Measurements from ENCODE around the gene IGFBP7. TPM values are rescaled to one million over a fixed set of nuclear protein-coding genes. Genes with fewer than 3 reads are reported as not detected.

The IGFBP7 gene
- total and polyA plus RNA-seq, 8 donors = 71.8 to 972 (median 198) TPM

DNA sequence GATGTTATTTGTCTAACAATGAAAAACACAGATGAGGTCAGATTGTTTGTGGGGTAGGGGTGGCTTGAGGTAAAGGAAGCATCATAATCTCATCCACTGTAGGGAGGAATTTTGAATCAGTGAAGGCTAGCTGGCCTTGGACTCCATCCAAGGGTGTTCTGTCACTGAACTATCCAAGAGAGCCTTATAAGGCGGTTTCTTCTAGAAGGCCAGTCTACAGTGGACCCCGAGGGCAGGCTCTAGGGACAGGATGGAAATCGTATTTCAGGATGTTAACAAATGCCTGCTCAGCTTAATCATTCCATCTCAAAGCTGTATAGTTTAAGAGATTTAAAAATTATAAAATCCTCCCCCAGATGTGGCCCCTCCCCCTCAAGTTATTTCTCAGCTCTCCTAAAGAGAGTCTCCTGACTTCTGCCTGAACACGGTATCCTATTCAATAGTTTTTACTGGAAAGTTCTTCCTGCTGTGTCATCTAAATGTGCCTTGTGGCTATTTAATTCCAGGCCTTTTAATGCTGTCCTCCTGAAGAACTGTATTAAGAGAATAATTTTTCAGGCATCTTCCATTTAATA, 8.0 kb downstream of the IGFBP7 start:
- TF ChIP-seq EP300 (IDR thresholded peaks at IDR 0.05) = no peak
- TF ChIP-seq POLR2AphosphoS5 (IDR thresholded peaks at IDR 0.05) = peak in 1 of 3 donors; percentile 31
- TF ChIP-seq, protein P1, sequence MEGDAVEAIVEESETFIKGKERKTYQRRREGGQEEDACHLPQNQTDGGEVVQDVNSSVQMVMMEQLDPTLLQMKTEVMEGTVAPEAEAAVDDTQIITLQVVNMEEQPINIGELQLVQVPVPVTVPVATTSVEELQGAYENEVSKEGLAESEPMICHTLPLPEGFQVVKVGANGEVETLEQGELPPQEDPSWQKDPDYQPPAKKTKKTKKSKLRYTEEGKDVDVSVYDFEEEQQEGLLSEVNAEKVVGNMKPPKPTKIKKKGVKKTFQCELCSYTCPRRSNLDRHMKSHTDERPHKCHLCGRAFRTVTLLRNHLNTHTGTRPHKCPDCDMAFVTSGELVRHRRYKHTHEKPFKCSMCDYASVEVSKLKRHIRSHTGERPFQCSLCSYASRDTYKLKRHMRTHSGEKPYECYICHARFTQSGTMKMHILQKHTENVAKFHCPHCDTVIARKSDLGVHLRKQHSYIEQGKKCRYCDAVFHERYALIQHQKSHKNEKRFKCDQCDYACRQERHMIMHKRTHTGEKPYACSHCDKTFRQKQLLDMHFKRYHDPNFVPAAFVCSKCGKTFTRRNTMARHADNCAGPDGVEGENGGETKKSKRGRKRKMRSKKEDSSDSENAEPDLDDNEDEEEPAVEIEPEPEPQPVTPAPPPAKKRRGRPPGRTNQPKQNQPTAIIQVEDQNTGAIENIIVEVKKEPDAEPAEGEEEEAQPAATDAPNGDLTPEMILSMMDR (IDR thresholded peaks at IDR 0.05) = no peak
- no peak for TF ChIP-seq POLR2A (IDR thresholded peaks at IDR 0.05)
- intact Hi-C loops (cut with DNase I; ENCODE audit: low total_unique reads) = no loop called here
- peaks cover 0 to 6% (median 0%) of the 10 kb centered on the region in 4 donors for H3K36me3 ChIP-seq
- no peaks in the 10 kb centered on the region for H3K9me3 ChIP-seq
- H3K4me3 ChIP-seq = no peak overlapping the region
- H3K27me3 ChIP-seq = no peaks in the 10 kb centered on the region
- H3K27ac ChIP-seq = peak overlapping the region in 4 of 5 donors; percentile 61 to 84 (median 76)
- WGBS, 5 donors = 44 to 88% (median 57%) methylated on average over 4 of the region's 4 CpGs
- peaks cover 12 to 60% (median 42%) of the 10 kb centered on the region in 4 donors for H3K4me1 ChIP-seq
- DNase-seq = peak in 1 of 2 donors; percentile 89

DNA sequence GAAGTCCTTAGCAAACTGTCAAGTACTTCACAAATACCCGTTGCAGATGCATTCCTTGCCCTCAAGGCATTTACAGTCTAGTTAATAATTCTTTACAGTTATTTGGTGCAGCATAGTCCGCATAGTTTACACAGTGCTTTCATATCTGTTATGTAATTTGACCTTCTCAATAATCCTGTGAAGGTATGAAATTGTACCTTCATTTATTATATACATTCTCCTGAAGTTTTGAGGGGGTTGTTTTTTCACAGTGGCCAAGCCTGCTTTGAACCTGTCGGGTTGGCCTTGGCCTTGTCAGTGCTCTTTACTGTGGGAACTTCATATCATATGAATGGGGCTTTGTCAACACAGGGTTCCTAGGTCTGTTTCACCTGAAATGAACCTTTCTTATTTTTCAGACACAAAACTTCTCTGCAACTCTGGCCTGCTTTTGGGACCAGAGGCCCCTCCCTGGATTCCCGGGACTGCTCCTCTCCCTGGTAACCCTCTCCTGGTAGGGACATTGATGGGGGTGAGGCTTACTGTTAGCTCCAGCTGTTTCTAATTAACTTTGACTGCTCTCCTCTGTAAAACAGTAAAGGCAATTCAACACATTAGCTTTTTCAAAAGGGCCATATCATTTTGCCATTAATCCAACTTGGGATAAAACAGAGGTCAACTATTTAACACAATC, 9.1 kb downstream of the IGFBP7 start:
- no peaks in the 10 kb centered on the region for H3K27me3 ChIP-seq
- H3K9me3 ChIP-seq = no peaks in the 10 kb centered on the region
- H3K27ac ChIP-seq = peak overlapping the region in 4 of 5 donors; percentile 61 to 84 (median 76)
- TF ChIP-seq EP300 (IDR thresholded peaks at IDR 0.05) (no peak), POLR2AphosphoS5 (IDR thresholded peaks at IDR 0.05) (no peak), POLR2A (IDR thresholded peaks at IDR 0.05) (no peak)
- TF ChIP-seq, protein P1 (IDR thresholded peaks at IDR 0.05) = no peak
- no peak overlapping the region for H3K4me3 ChIP-seq
- peaks cover 0 to 6% (median 0%) of the 10 kb centered on the region in 4 donors for H3K36me3 ChIP-seq
- WGBS, 5 donors = 37 to 47% (median 45%) methylated on average over 4 of the region's 4 CpGs
- intact Hi-C loops (cut with DNase I; ENCODE audit: low total_unique reads) = no loop called here
- peaks cover 12 to 60% (median 43%) of the 10 kb centered on the region in 4 donors for H3K4me1 ChIP-seq
- DNase-seq = no peak

DNA sequence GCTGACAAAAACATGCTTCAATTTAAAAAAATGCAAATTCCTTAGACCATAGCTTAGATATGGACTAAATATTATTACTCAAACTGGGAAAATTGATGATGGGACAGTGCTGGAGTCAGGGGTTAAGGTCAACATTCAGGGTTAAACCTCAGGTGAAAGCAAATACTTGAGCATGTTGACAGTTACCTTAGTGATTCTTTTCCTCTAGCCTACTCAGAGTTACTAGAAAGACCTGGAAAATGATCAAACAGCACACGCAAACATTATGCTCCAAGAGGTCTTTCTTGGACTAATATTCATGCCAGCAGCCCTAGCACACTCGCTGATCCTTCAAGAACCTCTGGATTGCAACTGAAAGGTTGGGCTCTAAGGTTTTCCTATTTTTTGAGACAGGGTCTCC, 10.8 kb downstream of the IGFBP7 start:
- Histone ChIP-seq H3K27ac (peak overlapping the region in 4 of 5 donors; percentile 50 to 84 (median 74)), H3K27me3 (no peaks in the 10 kb centered on the region), H3K4me1 (peaks cover 12 to 66% (median 45%) of the 10 kb centered on the region in 4 donors), H3K4me3 (no peak overlapping the region), H3K9me3 (no peaks in the 10 kb centered on the region), H3K36me3 (peaks cover 0 to 6% (median 0%) of the 10 kb centered on the region in 4 donors)
- DNase-seq = no peak
- TF ChIP-seq EP300 (IDR thresholded peaks at IDR 0.05) (no peak), POLR2A (IDR thresholded peaks at IDR 0.05) (no peak), POLR2AphosphoS5 (IDR thresholded peaks at IDR 0.05) (no peak)
- TF ChIP-seq, protein P1 (IDR thresholded peaks at IDR 0.05) = no peak
- WGBS, 5 donors = 58 to 83% (median 69%) methylated on average over 2 of the region's 2 CpGs
- intact Hi-C loops (cut with DNase I; ENCODE audit: low total_unique reads) = no loop called here

DNA sequence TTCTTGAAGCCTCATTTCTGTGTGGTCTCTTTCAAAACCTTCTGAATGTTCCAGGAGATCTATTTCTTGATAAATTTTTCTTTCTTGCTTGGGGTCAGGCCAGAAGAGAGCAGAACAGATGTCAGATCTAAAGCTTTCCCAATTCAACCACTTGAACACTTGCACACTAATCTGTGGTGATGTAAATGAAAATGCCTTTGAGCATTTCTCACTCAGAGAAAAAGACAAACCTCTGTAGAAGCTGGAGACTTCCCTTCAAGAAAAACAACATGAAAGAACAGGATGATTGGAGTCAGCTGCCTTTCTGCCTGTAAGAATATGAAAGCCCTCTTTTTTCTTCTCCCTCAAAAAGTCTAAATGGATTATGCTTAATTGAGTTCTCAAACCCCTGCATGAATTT, 11.2 kb downstream of the IGFBP7 start:
- Histone ChIP-seq H3K9me3 (no peaks in the 10 kb centered on the region), H3K4me1 (peaks cover 12 to 70% (median 47%) of the 10 kb centered on the region in 4 donors), H3K36me3 (peaks cover 0 to 6% (median 0%) of the 10 kb centered on the region in 4 donors), H3K4me3 (no peak overlapping the region), H3K27me3 (no peaks in the 10 kb centered on the region), H3K27ac (peak overlapping the region in 4 of 5 donors; percentile 50 to 84 (median 74))
- intact Hi-C loops (cut with DNase I; ENCODE audit: low total_unique reads) = no loop called here
- no peak for TF ChIP-seq POLR2AphosphoS5 (IDR thresholded peaks at IDR 0.05)
- no peak for TF ChIP-seq POLR2A (IDR thresholded peaks at IDR 0.05)
- TF ChIP-seq, protein P1 (IDR thresholded peaks at IDR 0.05) = no peak
- TF ChIP-seq EP300 (IDR thresholded peaks at IDR 0.05) = no peak
- DNase-seq = no peak
